ENCODE results near the gene IL1F10. TPM values are rescaled to one million over a fixed set of nuclear protein-coding genes. Genes with fewer than 3 reads are reported as not detected.

The IL1F10 gene
- total RNA-seq, 2 experiments from 2014 or later: not detected

GRCh38 chr2:113073325-113073834, 5.6 kb downstream of the IL1F10 start:
- no TSS peak for BruUV-seq (replicated peaks)
- Histone ChIP-seq H3K4me1 (ENCODE audit: insufficient read depth, low read length, poor library complexity, severe bottlenecking) (no peaks in the 10 kb centered on the region), H3K4me2 (ENCODE audit: low read length) (no peak overlapping the region), H3K9me3 (ENCODE audit: low read length) (no peaks in the 10 kb centered on the region), H3K36me3 (ENCODE audit: insufficient read depth, low read length) (no peaks in the 10 kb centered on the region), H3K79me2 (ENCODE audit: insufficient read depth, low read depth, low read length) (no peaks in the 10 kb centered on the region), H3K9me2 (ENCODE audit: insufficient read depth, low read length) (no peaks in the 10 kb centered on the region), H4K20me1 (ENCODE audit: insufficient read depth, low read length) (no peaks in the 10 kb centered on the region), H3K27ac (ENCODE audit: low read depth, low read length, poor library complexity, severe bottlenecking) (no peak overlapping the region), H3K4me3 (ENCODE audit: low read depth, low read length, poor library complexity, severe bottlenecking) (no peak overlapping the region), H2AFZ (ENCODE audit: low read length) (no peak overlapping the region)
- POLR2A ChIA-PET: interaction anchor here (0.6 kb wide), 1 partner anchor 90 kb away, joined by 4 read pairs; no protein-coding TSS in a partner anchor
- CTCF ChIA-PET (ENCODE audit: unreplicated experiment): no interaction called here
- intact Hi-C loops (cut with micrococcal nuclease; ENCODE audit: unreplicated experiment): no loop called here
- DNase-seq (ENCODE audit: low spot score): no peak
- no peak for TF ChIP-seq CTCF (conservative IDR thresholded peaks at IDR 0.05; ENCODE audit: low read length)
- no peak for TF ChIP-seq EZH2phosphoT487 (IDR thresholded peaks at IDR 0.05; ENCODE audit: borderline replicate concordance, low read depth, low read length)

- Histone ChIP-seq H3K9me3 (ENCODE audit: low read length) (no peaks in the 10 kb centered on the region), H4K20me1 (ENCODE audit: insufficient read depth, low read length) (no peaks in the 10 kb centered on the region), H3K36me3 (ENCODE audit: insufficient read depth, low read length) (no peaks in the 10 kb centered on the region), H3K27ac (ENCODE audit: low read depth, low read length, poor library complexity, severe bottlenecking) (no peak overlapping the region), H2AFZ (ENCODE audit: low read length) (no peak overlapping the region), H3K4me1 (ENCODE audit: insufficient read depth, low read length, poor library complexity, severe bottlenecking) (no peaks in the 10 kb centered on the region), H3K9me2 (ENCODE audit: insufficient read depth, low read length) (no peaks in the 10 kb centered on the region), H3K79me2 (ENCODE audit: insufficient read depth, low read depth, low read length) (no peaks in the 10 kb centered on the region), H3K4me3 (ENCODE audit: low read depth, low read length, poor library complexity, severe bottlenecking) (no peak overlapping the region), H3K4me2 (ENCODE audit: low read length) (no peak overlapping the region)
- TF ChIP-seq CTCF (conservative IDR thresholded peaks at IDR 0.05; ENCODE audit: low read length) (no peak), EZH2phosphoT487 (IDR thresholded peaks at IDR 0.05; ENCODE audit: borderline replicate concordance, low read depth, low read length) (no peak)
- DNase-seq (ENCODE audit: low spot score): no peak
- CTCF ChIA-PET (ENCODE audit: unreplicated experiment): no interaction called here
- BruUV-seq (replicated peaks): no TSS peak
- POLR2A ChIA-PET: no interaction called here
- intact Hi-C loops (cut with micrococcal nuclease; ENCODE audit: unreplicated experiment): no loop called here
Observed at GRCh38 chr2:113075030-113075429, 7.3 kb downstream of the IL1F10 start.

- ChIA-PET CTCF (ENCODE audit: unreplicated experiment) (no interaction called here), POLR2A (no interaction called here)
- Histone ChIP-seq H3K27ac (ENCODE audit: low read depth, low read length, poor library complexity, severe bottlenecking) (no peak overlapping the region), H3K9me3 (ENCODE audit: low read length) (no peaks in the 10 kb centered on the region), H3K4me3 (ENCODE audit: low read depth, low read length, poor library complexity, severe bottlenecking) (no peak overlapping the region), H3K79me2 (ENCODE audit: insufficient read depth, low read depth, low read length) (no peaks in the 10 kb centered on the region), H3K9me2 (ENCODE audit: insufficient read depth, low read length) (no peaks in the 10 kb centered on the region), H3K4me2 (ENCODE audit: low read length) (no peak overlapping the region), H3K36me3 (ENCODE audit: insufficient read depth, low read length) (no peaks in the 10 kb centered on the region), H3K4me1 (ENCODE audit: insufficient read depth, low read length, poor library complexity, severe bottlenecking) (no peaks in the 10 kb centered on the region), H4K20me1 (ENCODE audit: insufficient read depth, low read length) (no peaks in the 10 kb centered on the region), H2AFZ (ENCODE audit: low read length) (no peak overlapping the region)
- TF ChIP-seq EZH2phosphoT487 (IDR thresholded peaks at IDR 0.05; ENCODE audit: borderline replicate concordance, low read depth, low read length) (no peak), CTCF (conservative IDR thresholded peaks at IDR 0.05; ENCODE audit: low read length) (no peak)
- intact Hi-C loops (cut with micrococcal nuclease; ENCODE audit: unreplicated experiment): no loop called here
- no TSS peak for BruUV-seq (replicated peaks)
- DNase-seq (ENCODE audit: low spot score): no peak
Observed at GRCh38 chr2:113075600-113075999, 7.8 kb downstream of the IL1F10 start.
